IMR-90 (cell line): ENCODE results near the gene BACE1-AS. TPM values are rescaled to one million over a fixed set of nuclear protein-coding genes. Genes with fewer than 3 reads are reported as not detected.

Experiments
- microRNA-seq, 2 experiments: library from miRNA; stranded (forward) in 1 of 2; unstranded in 1 of 2; fragments of 10-50 nt in 1 of 2; fragments of <30 nt in 1 of 2; gene quantifications in 1 of 2; microRNA quantifications in 1 of 2; one replicate each; pipeline versions ENCODE3 to v1.1.0; 2013 to 2020; ENCODE audit not compliant: insufficient read depth in 1 of 2, insufficient read length in 1 of 2, unreplicated experiment in 1 of 2
- polyA plus RNA-seq, 3 experiments: library from polyadenylated mRNA; depleted of rRNA; stranded (reverse); fragments of >200 nt; gene quantifications; 2 replicates each; pipeline ENCODE4 v1.2.3, GENCODE V29; 2012; ENCODE audit warnings: low replicate concordance in 1 of 3
- small RNA-seq, 5 experiments: library from RNA; depleted of rRNA; stranded (forward); fragments of <200 nt; gene quantifications; one replicate each; pipeline ENCODE3, GENCODE V24; 2012
- total RNA-seq: library from RNA; depleted of rRNA; stranded (reverse); fragments of >200 nt; gene quantifications from 2 replicates; pipeline ENCODE4 v1.2.3, GENCODE V29; 2012; rRNA removed

BACE1-AS gene
- total and polyA plus RNA-seq, 2 of the 4 experiments (the other 2 are of a cell fraction), result 2.7 to 2.9 TPM

Small RNA genes lying within 50 kb of the gene (microRNA-seq; reads per million reads assigned to microRNA genes)
- not detected for gene RF00564 (ENCODE audit: insufficient read depth, insufficient read length)

Small RNA genes lying within 50 kb of the gene (small RNA-seq; reads per million reads assigned to genes)
- gene RF00564, result 0 reads per million in 5 experiments

Other genes with a start within 250 kb of the BACE1-AS start
- 8.2 and 17.2 TPM in 2 replicates for gene SIK3, start 192.9 kb upstream of the BACE1-AS start, total RNA-seq
- 7.5 and 9.1 TPM in 2 replicates for gene SIK3, start 192.9 kb upstream of the BACE1-AS start, polyA plus RNA-seq (2012; rRNA removed)
- 213 and 280 TPM in 2 replicates for gene PAFAH1B2, start 147.1 kb upstream of the BACE1-AS start, total RNA-seq
- 24.2 and 29.8 TPM in 2 replicates for gene PAFAH1B2, start 147.1 kb upstream of the BACE1-AS start, polyA plus RNA-seq (2012; rRNA removed)
- gene SIDT2, start 112.6 kb upstream of the BACE1-AS start, total RNA-seq, result 6.7 and 7.3 TPM in 2 replicates
- 29.7 and 30.3 TPM in 2 replicates for gene SIDT2, start 112.6 kb upstream of the BACE1-AS start, polyA plus RNA-seq (2012; rRNA removed)
- gene TAGLN, start 92.0 kb upstream of the BACE1-AS start, total RNA-seq, result 1,558 and 2,558 TPM in 2 replicates
- 3,760 and 3,780 TPM in 2 replicates for gene TAGLN, start 92.0 kb upstream of the BACE1-AS start, polyA plus RNA-seq (2012; rRNA removed)
- 35.8 and 36.7 TPM in 2 replicates for gene PCSK7, start 59.3 kb upstream of the BACE1-AS start, total RNA-seq
- 48.4 and 54.3 TPM in 2 replicates for gene PCSK7, start 59.3 kb upstream of the BACE1-AS start, polyA plus RNA-seq (2012; rRNA removed)
- gene RNF214, start 58.7 kb upstream of the BACE1-AS start, total RNA-seq, result 7.5 and 7.9 TPM in 2 replicates
- gene RNF214, start 58.7 kb upstream of the BACE1-AS start, polyA plus RNA-seq (2012; rRNA removed), result 14.8 and 16.1 TPM in 2 replicates
- gene BACE1, start 24.9 kb downstream of the BACE1-AS start, total RNA-seq, result 27.6 and 29.2 TPM in 2 replicates
- 42.4 and 50.6 TPM in 2 replicates for gene BACE1, start 24.9 kb downstream of the BACE1-AS start, polyA plus RNA-seq (2012; rRNA removed)
- 23.6 and 26.9 TPM in 2 replicates for gene CEP164, start 36.5 kb downstream of the BACE1-AS start, total RNA-seq
- gene CEP164, start 36.5 kb downstream of the BACE1-AS start, polyA plus RNA-seq (2012; rRNA removed), result 20.0 and 23.3 TPM in 2 replicates